SHP77 (cell line): ENCODE results near the gene XCR1.
"Not testable (repeated sequence)": the region's sequence is repeated elsewhere in the genome, so short reads cannot be mapped to it uniquely, and the experiment has no call there.

Experiments used
- DNase-seq, 2 experiments: peaks; one replicate each; lab custom pipeline; 2025; lab: John Stamatoyannopoulos, UW

XCR1 gene

GRCh38 chr3:46038916-46039315 is 11.6 kb upstream of the XCR1 start:
- DNase-seq = no peak

GRCh38 chr3:46038071-46038470 is 10.8 kb upstream of the XCR1 start:
- DNase-seq = not testable (repeated sequence)

- no peak for DNase-seq
These were observed 8.9 kb upstream of the XCR1 start for GRCh38 chr3:46036191-46036590.

- no peak for DNase-seq
These were observed 4.5 kb upstream of the XCR1 start for GRCh38 chr3:46031747-46032146.

- DNase-seq = no peak
These were observed 4.0 kb upstream of the XCR1 start for GRCh38 chr3:46031269-46031668.

- no peak for DNase-seq
These were observed 3.3 kb upstream of the XCR1 start for GRCh38 chr3:46030626-46031025.

- no peak for DNase-seq
These were observed 2.8 kb upstream of the XCR1 start for GRCh38 chr3:46029953-46030543.

GRCh38 chr3:46027736-46028397 is 584 bp upstream of the XCR1 start:
- no peak for DNase-seq

- no peak for DNase-seq
These were observed 2.1 kb downstream of the XCR1 start for GRCh38 chr3:46025139-46025538.

GRCh38 chr3:46024131-46024530 is 3.2 kb downstream of the XCR1 start:
- no peak for DNase-seq

GRCh38 chr3:46022909-46023785 is 4.1 kb downstream of the XCR1 start:
- DNase-seq = no peak

- no peak for DNase-seq
These were observed 5.8 kb downstream of the XCR1 start for GRCh38 chr3:46021516-46021915.

- DNase-seq = no peak
These were observed 6.3 kb downstream of the XCR1 start for GRCh38 chr3:46020766-46021510.

- no peak for DNase-seq
These were observed 7.6 kb downstream of the XCR1 start for GRCh38 chr3:46019707-46020106.

GRCh38 chr3:46017720-46018119 is 9.6 kb downstream of the XCR1 start:
- DNase-seq = no peak

GRCh38 chr3:46013316-46014094 is 13.8 kb downstream of the XCR1 start:
- no peak for DNase-seq

- DNase-seq = no peak
These were observed 15.0 kb downstream of the XCR1 start for GRCh38 chr3:46012246-46012645.

- DNase-seq = no peak
These were observed 16.7 kb downstream of the XCR1 start for GRCh38 chr3:46010519-46011113.

- DNase-seq = no peak
These were observed 19.2 kb downstream of the XCR1 start for GRCh38 chr3:46008058-46008457.

- DNase-seq = no peak
These were observed 20.0 kb downstream of the XCR1 start for GRCh38 chr3:46007280-46007679.
